AG04450 (cell line): ENCODE measurements around the gene CARS1. TPM values are rescaled to one million over a fixed set of nuclear protein-coding genes. Genes with fewer than 3 reads are reported as not detected.

Experiments used
- CTCF ChIA-PET: fragments of 300-600, 350-600 bp; formaldehyde crosslinking; extraction: SDS; loops from one replicate; lab custom pipeline; 2022; ENCODE audit warnings: antibody characterized with exemption, inconsistent platforms; lab: Charles Lee
- POLR2A ChIA-PET: fragments of 350-600 bp; formaldehyde crosslinking; extraction: SDS; loops from one replicate; lab custom pipeline; 2021; ENCODE audit warnings: antibody characterized with exemption, inconsistent platforms; lab: Yijun Ruan, JAX
- DNase-seq: peaks from one replicate; pipeline ENCODE4 v3.0.0-alpha.2; 2011; ENCODE audit warnings: low read depth, low spot score
- H3K27ac ChIP-seq: one replicate; pipeline ENCODE4 v1.5.1; 2012; ENCODE audit warnings: low read depth, low read length, control low read depth
- H3K27me3 ChIP-seq: one replicate; pipeline ENCODE4 v1.6.0; 2012; ENCODE audit warnings: low read length; ENCODE audit not compliant: control insufficient read depth, insufficient read depth
- H3K4me3 ChIP-seq: 2 replicates; pipeline ENCODE4 v1.5.1; 2011; ENCODE audit warnings: mild to moderate bottlenecking, low read depth, low read length, control low read depth
- H3K9me3 ChIP-seq: 2 replicates; pipeline ENCODE4 v1.5.1; 2012; ENCODE audit warnings: low read length; ENCODE audit not compliant: control insufficient read depth, insufficient read depth
- polyA plus RNA-seq: library from polyadenylated mRNA; depleted of rRNA; stranded (reverse); fragments of >200 nt; gene quantifications from 2 replicates; pipeline ENCODE4 v1.2.3, GENCODE V29; 2011
- TF ChIP-seq, protein P1 (sequence below): IDR thresholded peaks from 2 replicates; pipeline ENCODE4 v1.5.1; 2011; ENCODE audit warnings: low read depth, low read length, control low read depth, inconsistent platforms

Gene CARS1
- polyA plus RNA-seq, 1 experiment, result 139 TPM

DNA sequence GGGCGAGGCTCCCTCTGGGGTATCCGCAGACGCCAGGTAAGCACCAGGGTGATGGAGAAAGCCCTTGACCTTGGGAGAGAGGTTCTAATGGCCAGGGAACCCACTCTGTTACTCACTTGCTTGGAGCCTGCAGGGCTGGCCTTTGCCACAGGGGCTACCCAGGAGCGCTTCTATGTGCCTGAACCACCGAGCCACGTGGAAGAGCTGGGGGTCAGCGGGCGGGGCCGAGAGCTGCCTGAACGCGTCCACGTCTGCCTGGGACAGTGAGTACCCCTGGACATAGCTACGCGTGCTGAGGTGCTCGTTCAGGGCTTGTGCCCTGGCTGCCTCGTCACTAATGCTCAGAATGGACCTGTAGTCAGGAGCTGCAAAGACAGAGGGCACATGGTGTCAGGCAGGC, 9.6 kb downstream of the CARS1 start:
- POLR2A ChIA-PET, result no interaction called here
- H3K9me3 ChIP-seq, result no peaks in the 10 kb centered on the region
- CTCF ChIA-PET, result interaction anchor here (1.1 to 2.0 kb wide), 2 partner anchors 10 to 44 kb away, joined by 6 to 11 read pairs; no protein-coding TSS in a partner anchor
- peak overlapping the region; percentile 11 for H3K27ac ChIP-seq
- TF ChIP-seq, protein P1, sequence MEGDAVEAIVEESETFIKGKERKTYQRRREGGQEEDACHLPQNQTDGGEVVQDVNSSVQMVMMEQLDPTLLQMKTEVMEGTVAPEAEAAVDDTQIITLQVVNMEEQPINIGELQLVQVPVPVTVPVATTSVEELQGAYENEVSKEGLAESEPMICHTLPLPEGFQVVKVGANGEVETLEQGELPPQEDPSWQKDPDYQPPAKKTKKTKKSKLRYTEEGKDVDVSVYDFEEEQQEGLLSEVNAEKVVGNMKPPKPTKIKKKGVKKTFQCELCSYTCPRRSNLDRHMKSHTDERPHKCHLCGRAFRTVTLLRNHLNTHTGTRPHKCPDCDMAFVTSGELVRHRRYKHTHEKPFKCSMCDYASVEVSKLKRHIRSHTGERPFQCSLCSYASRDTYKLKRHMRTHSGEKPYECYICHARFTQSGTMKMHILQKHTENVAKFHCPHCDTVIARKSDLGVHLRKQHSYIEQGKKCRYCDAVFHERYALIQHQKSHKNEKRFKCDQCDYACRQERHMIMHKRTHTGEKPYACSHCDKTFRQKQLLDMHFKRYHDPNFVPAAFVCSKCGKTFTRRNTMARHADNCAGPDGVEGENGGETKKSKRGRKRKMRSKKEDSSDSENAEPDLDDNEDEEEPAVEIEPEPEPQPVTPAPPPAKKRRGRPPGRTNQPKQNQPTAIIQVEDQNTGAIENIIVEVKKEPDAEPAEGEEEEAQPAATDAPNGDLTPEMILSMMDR, result no peak
- no peak for DNase-seq
- H3K27me3 ChIP-seq, result no peaks in the 10 kb centered on the region
- H3K4me3 ChIP-seq, result no peak overlapping the region

DNA sequence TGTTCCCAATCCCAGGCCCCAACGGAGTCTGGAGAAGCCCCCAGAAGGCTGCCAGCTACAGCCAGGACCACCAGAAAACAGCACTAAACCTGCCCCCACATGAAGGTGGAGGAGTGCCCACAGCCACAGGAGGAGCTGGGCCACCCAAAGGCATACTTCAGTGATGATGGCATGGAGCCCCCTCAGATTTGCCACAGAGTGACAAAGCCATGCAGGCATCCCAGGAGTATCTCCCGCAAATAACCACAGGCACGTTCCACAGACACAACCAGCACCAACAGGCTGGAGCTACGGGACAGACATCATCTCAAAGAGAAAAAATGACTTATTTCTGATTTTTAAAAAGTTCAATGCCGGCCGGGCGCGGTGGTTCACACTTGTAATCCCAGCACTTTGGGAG, 10.6 kb downstream of the CARS1 start:
- TF ChIP-seq, protein P1, result no peak
- DNase-seq, result no peak
- ChIA-PET POLR2A (no interaction called here), CTCF (interaction anchor here (1.1 to 2.0 kb wide), 2 partner anchors 9 to 45 kb away, joined by 6 to 11 read pairs; no protein-coding TSS in a partner anchor)
- H3K27me3 ChIP-seq, result no peaks in the 10 kb centered on the region
- H3K27ac ChIP-seq, result no peak overlapping the region
- no peak overlapping the region for H3K4me3 ChIP-seq
- no peaks in the 10 kb centered on the region for H3K9me3 ChIP-seq

DNA sequence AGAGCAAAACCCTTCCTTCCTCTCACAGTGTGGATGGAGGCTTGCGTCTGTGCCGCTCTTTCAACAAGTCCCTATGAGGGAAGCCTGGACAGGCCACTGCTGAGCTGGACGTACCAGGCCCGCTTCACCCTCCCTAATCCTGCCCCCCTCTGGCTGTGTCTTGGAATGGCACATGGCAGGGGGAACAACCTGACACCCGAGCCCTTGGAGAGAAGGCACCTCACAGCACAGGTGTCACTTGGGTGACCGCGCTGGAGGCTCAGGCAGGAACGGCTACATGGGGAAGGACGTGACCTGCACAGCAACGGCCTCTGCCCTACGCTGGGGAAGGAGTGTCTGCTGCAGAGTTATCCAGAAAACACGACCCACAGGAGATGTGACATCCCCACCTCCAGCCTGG, 11.0 kb downstream of the CARS1 start:
- POLR2A ChIA-PET, result no interaction called here
- TF ChIP-seq, protein P1, result no peak; the same call in 1 of the 2 replicates
- Histone ChIP-seq H3K27ac (no peak overlapping the region), H3K9me3 (no peaks in the 10 kb centered on the region), H3K27me3 (no peaks in the 10 kb centered on the region), H3K4me3 (no peak overlapping the region)
- DNase-seq, result no peak
- CTCF ChIA-PET, result interaction anchor here (1.0 to 2.0 kb wide), 3 partner anchors 9 to 45 kb away, joined by 3 to 11 read pairs (median 5); no protein-coding TSS in a partner anchor

DNA sequence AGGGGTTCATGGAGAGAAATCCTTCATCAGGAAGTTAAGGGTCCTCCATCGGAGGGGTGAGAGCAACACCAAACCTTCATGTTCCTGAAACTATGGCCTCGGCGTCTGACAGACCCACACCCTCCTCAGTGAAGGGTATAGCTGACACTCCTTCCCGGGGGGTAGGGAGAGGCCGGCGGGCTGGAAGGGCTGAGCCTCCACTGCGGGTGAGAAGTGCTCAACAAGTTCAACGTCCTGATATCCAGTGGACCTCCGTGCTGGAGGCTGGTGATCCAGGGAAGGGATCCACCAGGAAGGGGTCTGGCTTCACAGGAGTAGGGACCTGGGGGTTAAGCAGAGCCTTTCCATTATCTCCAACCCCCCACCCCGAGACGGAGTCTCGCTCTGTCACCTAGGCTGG, 12.3 kb downstream of the CARS1 start:
- Histone ChIP-seq H3K4me3 (no peak overlapping the region), H3K27me3 (no peaks in the 10 kb centered on the region), H3K9me3 (no peaks in the 10 kb centered on the region), H3K27ac (no peak overlapping the region)
- POLR2A ChIA-PET, result no interaction called here
- CTCF ChIA-PET, result interaction anchor here (1.2 to 2.7 kb wide), 2 partner anchors 12 to 47 kb away, joined by 3 to 9 read pairs; partner anchors contain the start of gene CARS1
- DNase-seq, result no peak
- TF ChIP-seq, protein P1, result no peak

DNA sequence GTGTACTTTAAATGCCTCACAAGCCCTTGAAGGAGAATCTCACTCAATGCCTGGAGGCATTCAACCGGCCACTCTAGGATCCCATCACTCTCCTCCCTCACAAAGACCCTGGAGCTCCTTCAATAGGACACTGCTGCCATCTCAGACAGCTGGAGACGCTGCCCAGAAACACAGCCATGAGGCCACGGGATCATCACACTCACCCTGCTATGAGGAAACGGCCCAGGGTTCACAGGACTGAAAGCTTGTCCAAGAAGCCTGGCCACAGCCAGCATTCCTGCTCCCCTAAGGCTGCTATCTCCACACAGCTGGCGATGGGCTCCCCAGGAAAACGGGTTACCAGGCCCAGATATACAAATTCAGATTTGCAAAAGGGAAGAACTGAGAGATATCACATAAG, 13.2 kb downstream of the CARS1 start:
- TF ChIP-seq, protein P1, result no peak
- POLR2A ChIA-PET, result interaction anchor here (0.6 kb wide), 2 partner anchors 69 to 688 kb away, joined by 3 to 5 read pairs; no protein-coding TSS in a partner anchor
- no peak for DNase-seq
- no peak overlapping the region for H3K4me3 ChIP-seq
- H3K27ac ChIP-seq, result no peak overlapping the region
- no peaks in the 10 kb centered on the region for H3K9me3 ChIP-seq
- CTCF ChIA-PET, result interaction anchor here (1.2 to 2.7 kb wide), 2 partner anchors 13 to 47 kb away, joined by 3 to 9 read pairs; partner anchors contain the start of gene CARS1
- H3K27me3 ChIP-seq, result no peaks in the 10 kb centered on the region
